Effector CD4-positive, alpha-beta T cell (primary cell): Measurements from ENCODE around the gene TIRAP.
A peak's percentile ranks its signal among the peaks of the same experiment; 100 is the strongest.
"Not testable (repeated sequence)": the region's sequence is repeated elsewhere in the genome, so short reads cannot be mapped to it uniquely, and the experiment has no call there.

Source experiments
- DNase-seq: peaks from one replicate; pipeline ENCODE4 v3.0.0-alpha.2; 2020

The TIRAP gene

GRCh38 chr11:126288237-126288636, 5.3 kb downstream of the TIRAP start:
- DNase-seq, result no peak

- no peak for DNase-seq
Measured at GRCh38 chr11:126290887-126291286, 8.0 kb downstream of the TIRAP start.

- DNase-seq, result no peak
Measured at GRCh38 chr11:126293726-126294125, 10.8 kb downstream of the TIRAP start.

GRCh38 chr11:126297004-126297403, 14.1 kb downstream of the TIRAP start:
- DNase-seq, result no peak

- DNase-seq, result peak; percentile 76
Measured at GRCh38 chr11:126303623-126304456, 20.9 kb downstream of the TIRAP start, which contains the start of gene DCPS. Gene DCPS (plus strand): TSS chr11:126304060. CDS start chr11:126304081, 21 bp downstream.

GRCh38 chr11:126304457-126305075, 21.7 kb downstream of the TIRAP start:
- no peak for DNase-seq

- DNase-seq, result no peak
Measured at GRCh38 chr11:126305699-126306098, 22.8 kb downstream of the TIRAP start.

GRCh38 chr11:126307706-126308105, 24.8 kb downstream of the TIRAP start:
- no peak for DNase-seq

- no peak for DNase-seq
Measured at GRCh38 chr11:126308271-126308671, 25.4 kb downstream of the TIRAP start.

- not testable (repeated sequence) for DNase-seq
Measured at GRCh38 chr11:126308771-126309170, 25.9 kb downstream of the TIRAP start.

GRCh38 chr11:126310200-126310991, 27.5 kb downstream of the TIRAP start:
- peak; percentile 29 for DNase-seq

- no peak for DNase-seq
Measured at GRCh38 chr11:126310992-126311310, 28.1 kb downstream of the TIRAP start.

GRCh38 chr11:126311401-126312291, 28.8 kb downstream of the TIRAP start:
- DNase-seq, result no peak

- DNase-seq, result no peak
Measured at GRCh38 chr11:126312961-126313360, 30.1 kb downstream of the TIRAP start.

GRCh38 chr11:126313826-126314225, 30.9 kb downstream of the TIRAP start:
- DNase-seq, result no peak

GRCh38 chr11:126317432-126317755, 34.5 kb downstream of the TIRAP start:
- DNase-seq, result no peak

- no peak for DNase-seq
Measured at GRCh38 chr11:126317756-126318573, 35.1 kb downstream of the TIRAP start.

- no peak for DNase-seq
Measured at GRCh38 chr11:126318574-126319373, 35.9 kb downstream of the TIRAP start.

- no peak for DNase-seq
Measured at GRCh38 chr11:126319374-126319740, 36.5 kb downstream of the TIRAP start.

- DNase-seq, result no peak
Measured at GRCh38 chr11:126322996-126323395, 40.1 kb downstream of the TIRAP start.
